Right lobe of liver (tissue), 6 donors: ENCODE results near the gene TJP1. TPM values are rescaled to one million over a fixed set of nuclear protein-coding genes. Genes with fewer than 3 reads are reported as not detected.

Experiments used
- ATAC-seq, 4 donors: fragments of 200-7000 bp; cut with Tn5 transposase; one replicate each; pipeline ENCODE4 v1.9.1; 2020; ENCODE audit warnings: mild to moderate bottlenecking in 4 of 4, moderate library complexity in 4 of 4
- DNase-seq, 3 donors: peaks; one replicate each; pipeline ENCODE4 v3.0.0-alpha.2; 2020
- H3K27ac ChIP-seq, 3 donors: fragments of 200-600 bp; one replicate each; pipeline ENCODE4 v1.8.0; 2022
- H3K27me3 ChIP-seq, 2 donors: fragments of 200-600 bp; one replicate each; pipeline ENCODE4 v1.8.0; 2022
- H3K36me3 ChIP-seq, 4 donors: fragments of 200-600 bp; sonication (generic) in 1 of 4; one replicate each; pipeline versions ENCODE4 v1.5.1 to v1.8.0; 2017 to 2022; ENCODE audit warnings: control low read depth in 1 of 4
- H3K4me1 ChIP-seq, 4 donors: fragments of 200-600 bp; sonication (generic) in 1 of 4; one replicate each; pipeline versions ENCODE4 v1.5.1 to v1.8.0; 2017 to 2022; ENCODE audit warnings: control low read depth in 1 of 4
- H3K4me3 ChIP-seq, 3 donors: fragments of 200-600 bp; one replicate each; pipeline ENCODE4 v1.8.0; 2022
- H3K9me3 ChIP-seq, 4 donors: fragments of 200-600 bp; sonication (generic) in 1 of 4; one replicate each; pipeline versions ENCODE4 v1.5.1 to v1.8.0; 2017 to 2022; ENCODE audit warnings: control low read depth in 1 of 4
- POLR2A ChIP-seq: fragments of 450-650 bp; IDR thresholded peaks from one replicate; pipeline ENCODE4 v1.6.1; 2017; ENCODE audit warnings: antibody characterized with exemption, mild to moderate bottlenecking
- WGBS: methylation state at CpG from one replicate; pipeline ENCODE4 v1.1.6; 2018; ENCODE audit warnings: low coverage, low lambda C conversion rate; ENCODE audit not compliant: insufficient coverage; ENCODE audit errors: missing lambda C conversion rate; 5-methylcytosine and 5-hydroxymethylcytosine counted together
- intact Hi-C, 2 donors: fragments of 100-400 bp; cut with DNase I; formaldehyde crosslinking; loops; one replicate each; pipeline versions ENCODE4 v1.11.2 to v1.14.1; 2022
- total RNA-seq, 6 experiments: library from RNA; depleted of rRNA in 2 of 6; stranded (reverse); fragments of >200 nt in 2 of 6; fragmentation: NEBNext Ultra II Directional in 3 of 6; extraction: Animal tissue kit (Norgen Biotek cat#: 25700) in 3 of 6; gene quantifications; one replicate each; pipeline versions ENCODE4 v1.1.0 to v1.2.4, GENCODE V29; 2016 to 2023
- TF ChIP-seq, protein P1 (sequence below), 4 donors: fragments of 200-600 bp in 3 of 4; fragments of 450-650 bp in 1 of 4; IDR thresholded peaks; one replicate each; pipeline versions ENCODE4 v1.5.1 to v1.8.0; 2016 to 2022; ENCODE audit warnings: antibody characterized with exemption in 4 of 4, mild to moderate bottlenecking in 2 of 4
- donor health status: DM: no; HTN: yes; CAD: no.
- donor health status: DM: no; HTN: no; CAD: no.
- donor health status: DM: no; HTN: no; CAD: no.
- donor health status: DM: no; HTN: yes; CAD: no.
- donor health status: DM: no; HTN: yes; CAD: no.

TJP1 gene
- total RNA-seq, 6 experiments from 2014 or later: 22.5 to 57.3 (median 35.9) TPM

DNA sequence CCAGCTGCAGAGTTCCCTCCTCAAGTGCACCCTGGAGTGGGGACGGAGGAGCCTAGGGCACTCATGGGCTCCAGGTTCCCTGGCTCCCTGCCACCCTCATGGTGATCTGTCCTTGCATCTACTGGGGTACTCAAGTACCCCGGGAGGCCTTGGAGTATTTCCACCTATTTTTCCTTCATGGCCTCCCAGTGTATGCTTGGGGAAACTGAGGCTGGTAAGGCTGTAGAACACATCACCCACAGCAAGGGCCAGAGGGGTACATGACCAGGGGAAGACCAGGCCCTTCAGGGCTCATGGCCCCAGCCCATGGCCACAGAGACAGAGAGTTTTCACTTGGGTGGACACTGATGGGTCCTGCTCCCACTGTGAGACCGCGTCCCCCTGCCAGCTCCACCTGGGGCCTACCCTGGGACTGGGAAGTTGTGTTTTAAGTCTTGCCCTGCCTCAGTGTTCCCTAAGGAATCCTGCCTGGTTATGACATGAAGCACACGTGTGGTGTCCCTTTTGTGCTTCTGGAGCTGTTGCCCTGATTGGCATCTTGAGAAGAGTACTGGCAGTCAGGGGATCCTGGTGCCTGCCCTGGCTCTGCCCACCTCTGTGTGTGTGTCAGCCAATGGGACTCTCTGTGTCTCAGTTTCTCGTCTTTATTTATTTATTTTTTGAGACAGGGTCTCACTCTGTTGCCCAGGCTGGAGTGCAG is 132.8 kb downstream of the TJP1 start:
- Histone ChIP-seq H3K4me3 (no peak overlapping the region), H3K4me1 (peaks cover 0 to 31% (median 2%) of the 10 kb centered on the region in 4 donors), H3K9me3 (no peaks in the 10 kb centered on the region), H3K27me3 (no peaks in the 10 kb centered on the region), H3K27ac (no peak overlapping the region), H3K36me3 (no peaks in the 10 kb centered on the region)
- no peak for ATAC-seq
- 80% methylated on average over 1 of the region's 6 CpGs for WGBS
- DNase-seq: no peak
- intact Hi-C loops: no loop called here
- TF ChIP-seq POLR2A: no peak
- TF ChIP-seq, protein P1, sequence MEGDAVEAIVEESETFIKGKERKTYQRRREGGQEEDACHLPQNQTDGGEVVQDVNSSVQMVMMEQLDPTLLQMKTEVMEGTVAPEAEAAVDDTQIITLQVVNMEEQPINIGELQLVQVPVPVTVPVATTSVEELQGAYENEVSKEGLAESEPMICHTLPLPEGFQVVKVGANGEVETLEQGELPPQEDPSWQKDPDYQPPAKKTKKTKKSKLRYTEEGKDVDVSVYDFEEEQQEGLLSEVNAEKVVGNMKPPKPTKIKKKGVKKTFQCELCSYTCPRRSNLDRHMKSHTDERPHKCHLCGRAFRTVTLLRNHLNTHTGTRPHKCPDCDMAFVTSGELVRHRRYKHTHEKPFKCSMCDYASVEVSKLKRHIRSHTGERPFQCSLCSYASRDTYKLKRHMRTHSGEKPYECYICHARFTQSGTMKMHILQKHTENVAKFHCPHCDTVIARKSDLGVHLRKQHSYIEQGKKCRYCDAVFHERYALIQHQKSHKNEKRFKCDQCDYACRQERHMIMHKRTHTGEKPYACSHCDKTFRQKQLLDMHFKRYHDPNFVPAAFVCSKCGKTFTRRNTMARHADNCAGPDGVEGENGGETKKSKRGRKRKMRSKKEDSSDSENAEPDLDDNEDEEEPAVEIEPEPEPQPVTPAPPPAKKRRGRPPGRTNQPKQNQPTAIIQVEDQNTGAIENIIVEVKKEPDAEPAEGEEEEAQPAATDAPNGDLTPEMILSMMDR (IDR thresholded peaks at IDR 0.05): no peak

- ATAC-seq (no peak), DNase-seq (no peak)
- Histone ChIP-seq H3K4me1 (peaks cover 0 to 31% (median 2%) of the 10 kb centered on the region in 4 donors), H3K27me3 (no peaks in the 10 kb centered on the region), H3K27ac (no peak overlapping the region), H3K36me3 (no peaks in the 10 kb centered on the region), H3K9me3 (no peaks in the 10 kb centered on the region), H3K4me3 (no peak overlapping the region)
- 88% methylated on average over 8 of the region's 26 CpGs for WGBS
- TF ChIP-seq POLR2A: no peak
- TF ChIP-seq, protein P1 (IDR thresholded peaks at IDR 0.05): no peak
- intact Hi-C loops: no loop called here
Observed at GRCh38 chr15:29688506-29689286, 133.6 kb downstream of the TJP1 start.

DNA sequence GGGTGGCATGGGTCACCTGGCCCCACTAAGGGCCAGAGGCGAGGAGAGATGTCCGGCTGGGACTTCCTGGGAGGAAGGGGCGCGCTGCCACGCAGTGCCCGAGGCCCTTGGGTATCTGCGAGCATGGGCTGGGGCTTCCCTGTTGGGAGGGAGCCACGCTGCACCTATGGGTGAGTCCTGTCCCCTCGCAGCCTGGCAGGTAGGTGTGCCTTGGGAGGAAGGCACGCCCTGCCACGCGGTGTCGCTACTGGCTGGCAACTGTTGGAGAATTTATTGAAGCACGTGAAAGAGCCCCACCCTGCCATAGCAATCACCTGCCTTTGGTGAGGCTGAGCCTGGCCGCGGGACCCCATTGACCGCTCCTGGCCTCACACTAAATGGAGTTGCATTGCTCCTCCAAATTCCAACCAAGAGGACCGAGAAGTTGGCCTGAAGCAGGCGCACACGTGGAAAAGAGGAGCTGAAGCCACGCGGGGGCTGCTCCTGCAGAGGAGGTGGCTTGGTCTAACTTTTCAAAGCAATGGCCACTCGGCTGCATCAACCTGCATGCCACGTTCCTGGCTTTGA is 134.2 kb downstream of the TJP1 start:
- Histone ChIP-seq H3K4me3 (no peak overlapping the region), H3K36me3 (no peaks in the 10 kb centered on the region), H3K4me1 (peaks cover 0 to 31% (median 2%) of the 10 kb centered on the region in 4 donors), H3K27me3 (no peaks in the 10 kb centered on the region), H3K27ac (peak overlapping the region in 1 of 3 donors; percentile 40), H3K9me3 (no peaks in the 10 kb centered on the region)
- WGBS: 78% methylated on average over 3 of the region's 24 CpGs
- intact Hi-C loops: no loop called here
- TF ChIP-seq, protein P1 (IDR thresholded peaks at IDR 0.05): no peak
- TF ChIP-seq POLR2A: no peak
- DNase-seq: no peak
- no peak for ATAC-seq

GRCh38 chr15:29687204-29687815 is 135.0 kb downstream of the TJP1 start:
- H3K36me3 ChIP-seq: no peaks in the 10 kb centered on the region
- peak overlapping the region in 1 of 3 donors; percentile 13 for H3K4me3 ChIP-seq
- H3K27me3 ChIP-seq: no peaks in the 10 kb centered on the region
- peaks cover 0 to 31% (median 2%) of the 10 kb centered on the region in 4 donors for H3K4me1 ChIP-seq
- 9% methylated on average over 4 of the region's 15 CpGs for WGBS
- H3K9me3 ChIP-seq: no peaks in the 10 kb centered on the region
- DNase-seq (peak; percentile 49 to 82 (median 81)), ATAC-seq (peak; percentile 80 to 89 (median 88))
- peak overlapping the region in 2 of 3 donors; percentile 24 to 40 for H3K27ac ChIP-seq
- TF ChIP-seq, protein P1 (IDR thresholded peaks at IDR 0.05): no peak
- no peak for TF ChIP-seq POLR2A
- intact Hi-C loops: no loop called here
